Gastrocnemius medialis (tissue), 4 donors: Measurements from ENCODE around the gene SLC43A3. TPM values are rescaled to one million over a fixed set of nuclear protein-coding genes. Genes with fewer than 3 reads are reported as not detected.

ENCODE experiments used
- ATAC-seq, 2 donors: fragments of 150-250 bp; one replicate each; pipeline ENCODE4 v1.9.1; 2016
- DNase-seq, 2 donors: peaks; one replicate each; pipeline ENCODE4 v3.0.0-alpha.2; 2019
- H3K27ac ChIP-seq, 4 donors: fragments of 200-600 bp; sonication (generic); 1 replicate in 1 of 4; 2 replicates in 3 of 4; pipeline ENCODE4 v1.5.1; 2016 to 2018; ENCODE audit warnings: mild to moderate bottlenecking in 2 of 4, moderate library complexity in 1 of 4
- H3K27me3 ChIP-seq, 3 donors: fragments of 200-600 bp; sonication (generic) in 2 of 3; 1 replicate in 1 of 3; 2 replicates in 2 of 3; pipeline versions ENCODE4 v1.5.1 to v1.6.0; 2016 to 2019; ENCODE audit warnings: mild to moderate bottlenecking in 1 of 3, moderate library complexity in 1 of 3
- H3K36me3 ChIP-seq, 2 donors: fragments of 200-600 bp; sonication (generic) in 1 of 2; one replicate each; pipeline ENCODE4 v1.5.1; 2017 to 2018
- H3K4me1 ChIP-seq, 2 donors: fragments of 200-600 bp; sonication (generic) in 1 of 2; one replicate each; pipeline ENCODE4 v1.5.1; 2016 to 2017; ENCODE audit warnings: mild to moderate bottlenecking in 2 of 2
- H3K4me3 ChIP-seq, 4 donors: fragments of 200-600 bp; sonication (generic) in 3 of 4; 1 replicate in 1 of 4; 2 replicates in 3 of 4; pipeline ENCODE4 v1.5.1; 2016 to 2019; ENCODE audit warnings: mild to moderate bottlenecking in 2 of 4
- H3K9me3 ChIP-seq, 3 donors: fragments of 200-600 bp; sonication (generic) in 2 of 3; 1 replicate in 1 of 3; 2 replicates in 2 of 3; pipeline ENCODE4 v1.5.1; 2016 to 2019
- POLR2A ChIP-seq, 2 donors: fragments of 450-650 bp; IDR thresholded peaks; one replicate each; pipeline ENCODE4 v1.6.1; 2017; ENCODE audit warnings: antibody characterized with exemption in 2 of 2, mild to moderate bottlenecking in 2 of 2, moderate library complexity in 2 of 2
- in situ Hi-C, 4 donors: fragments of 200-750 bp; cut with MboI; loops; one replicate each; pipeline versions ENCODE4 v1.15.0 to v1.8.0; 2017; ENCODE audit warnings: low sequenced_read_pairs in 4 of 4
- intact Hi-C: fragments of 100-400 bp; cut with DNase I; formaldehyde crosslinking; loops from one replicate; pipeline ENCODE4 v1.15.1; 2023; ENCODE audit warnings: low total_unique reads
- total RNA-seq, 4 donors: library from RNA; depleted of rRNA; stranded (reverse); fragments of >200 nt; gene quantifications; one replicate each; pipeline versions ENCODE4 v1.1.0 to v1.2.3, GENCODE V29; 2016
- TF ChIP-seq, protein P1 (sequence below), 5 experiments: fragments of 450-650 bp in 3 of 5; fragments of 200-600 bp in 2 of 5; sonication (generic) in 2 of 5; IDR thresholded peaks in 4 of 5; conservative IDR thresholded peaks in 1 of 5; 1 replicate in 4 of 5; 2 replicates in 1 of 5; pipeline ENCODE4 v1.5.1; 2016 to 2019; ENCODE audit warnings: antibody characterized with exemption in 5 of 5, mild to moderate bottlenecking in 3 of 5, moderate library complexity in 3 of 5

Gene SLC43A3
- total RNA-seq, 4 donors from 2014 or later = 13.9 to 22.5 (median 20.3) TPM

- Histone ChIP-seq H3K4me1 (no peaks in the 10 kb centered on the region), H3K27ac (no peak overlapping the region), H3K36me3 (no peaks in the 10 kb centered on the region), H3K4me3 (no peak overlapping the region), H3K9me3 (no peaks in the 10 kb centered on the region), H3K27me3 (peaks cover 0 to 2% (median 0%) of the 10 kb centered on the region in 3 donors)
- ATAC-seq = no peak
- TF ChIP-seq POLR2A (IDR thresholded peaks at IDR 0.05) = no peak
- no peak for DNase-seq
- in situ Hi-C loops (no loop called here), intact Hi-C loops (no loop called here)
These were observed 30.2 kb downstream of the SLC43A3 start for GRCh38 chr11:57396744-57397143.

DNA sequence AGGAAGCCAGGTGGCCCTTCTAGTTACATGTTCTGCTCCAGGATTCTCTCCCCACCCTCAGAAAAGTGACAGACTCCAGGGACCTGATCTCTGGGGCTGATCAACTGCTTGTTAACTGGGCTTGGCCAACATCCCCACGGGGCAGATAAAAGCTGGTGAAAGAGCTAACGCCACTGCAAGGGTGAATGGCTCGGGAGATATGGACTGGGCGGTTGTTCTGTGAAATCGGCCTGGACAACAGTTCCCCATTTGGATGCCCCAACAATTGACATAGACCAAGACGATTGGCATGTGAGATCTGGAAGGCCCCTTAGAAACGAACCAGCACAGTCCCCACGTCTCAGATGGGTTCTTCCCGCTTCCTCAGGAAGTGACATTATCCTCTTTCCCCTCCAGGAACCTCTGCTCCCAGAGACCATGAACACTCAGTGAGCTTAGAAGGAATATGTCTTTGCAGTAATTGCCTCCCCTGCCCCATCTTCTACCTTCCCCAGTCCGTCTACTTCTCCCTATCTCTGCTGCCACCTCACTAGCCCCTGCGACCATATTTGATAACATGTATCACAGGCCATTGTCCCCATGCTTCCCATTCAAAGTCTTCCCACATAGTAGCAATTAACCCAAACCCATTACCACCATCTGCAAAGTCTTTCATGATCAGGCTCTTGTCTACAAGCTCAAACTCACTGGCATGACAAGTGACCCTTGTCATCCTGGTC, 30.9 kb downstream of the SLC43A3 start:
- H3K4me1 ChIP-seq = no peaks in the 10 kb centered on the region
- TF ChIP-seq, protein P1, sequence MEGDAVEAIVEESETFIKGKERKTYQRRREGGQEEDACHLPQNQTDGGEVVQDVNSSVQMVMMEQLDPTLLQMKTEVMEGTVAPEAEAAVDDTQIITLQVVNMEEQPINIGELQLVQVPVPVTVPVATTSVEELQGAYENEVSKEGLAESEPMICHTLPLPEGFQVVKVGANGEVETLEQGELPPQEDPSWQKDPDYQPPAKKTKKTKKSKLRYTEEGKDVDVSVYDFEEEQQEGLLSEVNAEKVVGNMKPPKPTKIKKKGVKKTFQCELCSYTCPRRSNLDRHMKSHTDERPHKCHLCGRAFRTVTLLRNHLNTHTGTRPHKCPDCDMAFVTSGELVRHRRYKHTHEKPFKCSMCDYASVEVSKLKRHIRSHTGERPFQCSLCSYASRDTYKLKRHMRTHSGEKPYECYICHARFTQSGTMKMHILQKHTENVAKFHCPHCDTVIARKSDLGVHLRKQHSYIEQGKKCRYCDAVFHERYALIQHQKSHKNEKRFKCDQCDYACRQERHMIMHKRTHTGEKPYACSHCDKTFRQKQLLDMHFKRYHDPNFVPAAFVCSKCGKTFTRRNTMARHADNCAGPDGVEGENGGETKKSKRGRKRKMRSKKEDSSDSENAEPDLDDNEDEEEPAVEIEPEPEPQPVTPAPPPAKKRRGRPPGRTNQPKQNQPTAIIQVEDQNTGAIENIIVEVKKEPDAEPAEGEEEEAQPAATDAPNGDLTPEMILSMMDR (IDR thresholded peaks at IDR 0.05 in 4 of 5, conservative IDR thresholded peaks at IDR 0.05 in 1 of 5) = no peak
- TF ChIP-seq POLR2A (IDR thresholded peaks at IDR 0.05) = no peak
- no peak overlapping the region for H3K27ac ChIP-seq
- ATAC-seq (no peak), DNase-seq (no peak)
- intact Hi-C loops (no loop called here), in situ Hi-C loops (no loop called here)
- H3K9me3 ChIP-seq = no peaks in the 10 kb centered on the region
- no peaks in the 10 kb centered on the region for H3K36me3 ChIP-seq
- H3K4me3 ChIP-seq = no peak overlapping the region
- no peaks in the 10 kb centered on the region for H3K27me3 ChIP-seq

GRCh38 chr11:57394203-57394965, 32.5 kb downstream of the SLC43A3 start:
- H3K4me1 ChIP-seq = no peaks in the 10 kb centered on the region
- intact Hi-C loops (no loop called here), in situ Hi-C loops (no loop called here)
- ATAC-seq = no peak
- no peaks in the 10 kb centered on the region for H3K9me3 ChIP-seq
- H3K4me3 ChIP-seq = no peak overlapping the region
- no peak for DNase-seq
- TF ChIP-seq POLR2A (IDR thresholded peaks at IDR 0.05) = no peak
- TF ChIP-seq, protein P1 (IDR thresholded peaks at IDR 0.05 in 4 of 5, conservative IDR thresholded peaks at IDR 0.05 in 1 of 5) = no peak
- H3K36me3 ChIP-seq = no peaks in the 10 kb centered on the region
- no peaks in the 10 kb centered on the region for H3K27me3 ChIP-seq
- H3K27ac ChIP-seq = no peak overlapping the region

DNA sequence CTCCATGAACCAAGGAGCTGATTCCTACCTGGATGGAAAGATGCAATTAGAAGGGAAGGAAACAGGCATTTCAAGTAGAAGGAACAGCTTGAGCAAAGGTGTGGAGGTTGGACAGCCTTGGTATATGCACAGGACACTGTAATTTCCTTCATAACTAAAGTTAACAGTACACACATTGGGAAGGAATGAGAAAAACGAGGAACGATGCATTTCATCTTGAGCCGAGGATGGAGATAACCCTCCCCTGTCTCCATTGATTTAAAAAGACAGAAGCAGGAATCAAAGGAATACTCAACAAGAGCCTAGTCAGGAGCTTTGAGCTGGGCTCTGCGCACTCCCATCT, 34.2 kb downstream of the SLC43A3 start:
- intact Hi-C loops = no loop called here
- Histone ChIP-seq H3K27me3 (no peaks in the 10 kb centered on the region), H3K27ac (no peak overlapping the region), H3K9me3 (no peaks in the 10 kb centered on the region), H3K4me1 (no peaks in the 10 kb centered on the region), H3K4me3 (no peak overlapping the region), H3K36me3 (no peaks in the 10 kb centered on the region)
- TF ChIP-seq, protein P1 (IDR thresholded peaks at IDR 0.05 in 4 of 5, conservative IDR thresholded peaks at IDR 0.05 in 1 of 5) = no peak
- no peak for TF ChIP-seq POLR2A (IDR thresholded peaks at IDR 0.05)
- ATAC-seq = no peak
- DNase-seq = no peak
- in situ Hi-C loops = no loop called here

DNA sequence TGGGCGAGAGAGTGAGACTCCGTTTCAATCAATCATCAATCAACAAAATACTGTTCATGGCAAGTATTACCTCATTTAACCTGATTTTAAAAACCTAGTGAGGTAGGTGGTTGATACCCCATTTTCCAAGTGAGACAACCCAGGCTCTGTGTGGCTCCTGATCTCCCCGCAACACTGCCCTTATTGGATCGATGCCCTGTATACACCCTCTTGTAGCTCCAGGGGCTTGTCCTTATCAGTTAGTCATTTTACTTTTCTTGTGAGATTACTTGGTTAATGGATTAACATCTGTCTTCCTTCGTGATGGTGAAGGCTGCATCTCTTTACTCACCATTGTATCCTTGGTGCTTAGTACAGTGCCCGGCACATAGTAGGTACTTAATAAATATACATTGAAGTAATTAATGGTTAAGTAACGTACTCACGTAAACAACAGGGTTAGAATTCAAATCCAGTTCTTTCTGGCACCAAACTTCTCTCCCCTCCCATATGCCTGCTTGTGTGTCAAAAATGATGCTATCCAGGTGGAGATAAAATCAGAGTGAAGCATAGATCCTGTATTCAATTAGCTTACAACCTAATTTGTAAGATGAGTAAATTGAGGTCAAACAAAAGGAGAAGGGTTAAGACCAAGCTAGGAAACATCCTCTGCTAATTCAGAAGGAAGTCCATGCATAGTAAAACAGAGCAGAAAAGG, 34.7 kb downstream of the SLC43A3 start:
- in situ Hi-C loops (no loop called here), intact Hi-C loops (no loop called here)
- Histone ChIP-seq H3K4me1 (peaks cover 0 to 2% of the 10 kb centered on the region in 2 donors), H3K4me3 (no peak overlapping the region), H3K27ac (no peak overlapping the region), H3K9me3 (no peaks in the 10 kb centered on the region), H3K36me3 (no peaks in the 10 kb centered on the region), H3K27me3 (no peaks in the 10 kb centered on the region)
- DNase-seq = no peak
- ATAC-seq = no peak
- TF ChIP-seq POLR2A (IDR thresholded peaks at IDR 0.05) = no peak
- TF ChIP-seq, protein P1 (IDR thresholded peaks at IDR 0.05 in 4 of 5, conservative IDR thresholded peaks at IDR 0.05 in 1 of 5) = no peak
